Measurements from ENCODE around the gene CLIP4. TPM values are rescaled to one million over a fixed set of nuclear protein-coding genes. Genes with fewer than 3 reads are reported as not detected.

The CLIP4 gene
- polyA plus RNA-seq, 2 of the 4 experiments (the other 2 are of a cell fraction) = 51.1 to 99.1 TPM

- Histone ChIP-seq H3K4me3 (no peak overlapping the region), H3K4me1 (peaks cover 3% of the 10 kb centered on the region; the same call in 1 of the 3 replicates), H3K27ac (no peak overlapping the region), H3K9me3 (no peaks in the 10 kb centered on the region), H3K4me2 (no peak overlapping the region)
- POLR2A ChIA-PET = no interaction called here
- ATAC-seq (no peak), FAIRE-seq (no peak), DNase-seq (ENCODE audit: low read depth in 1 of 2, low spot score in 1 of 2) (no peak)
- WGBS (ENCODE audit: missing lambda C conversion rate) = 90% methylated on average over 7 of the region's 7 CpGs
- CTCF ChIA-PET = interaction anchor here (0.6 to 10.3 kb wide), 3 partner anchors 140 to 1749 kb away, joined by 3 to 69 read pairs (median 11); no protein-coding TSS in a partner anchor
- no peak for TF ChIP-seq FOSL2 (IDR thresholded peaks at IDR 0.05)
- TF ChIP-seq FOSL2 (CRISPR knock-in tag; IDR thresholded peaks at IDR 0.05) = no peak
- TF ChIP-seq CBX2 (IDR thresholded peaks at IDR 0.05; ENCODE audit: borderline replicate concordance, low read depth) = no peak
- no peak for TF ChIP-seq CHD4 (IDR thresholded peaks at IDR 0.05; ENCODE audit: borderline replicate concordance)
- no peak for TF ChIP-seq MYC (IDR thresholded peaks at IDR 0.05; ENCODE audit: borderline replicate concordance, low read length)
- TF ChIP-seq KDM5A (IDR thresholded peaks at IDR 0.05) = no peak
- no peak for TF ChIP-seq RNF2 (IDR thresholded peaks at IDR 0.05; ENCODE audit: borderline replicate concordance, low read depth)
- TF ChIP-seq HDAC2 (IDR thresholded peaks at IDR 0.05) = no peak
- no peak for TF ChIP-seq MAZ (IDR thresholded peaks at IDR 0.05; ENCODE audit: borderline replicate concordance, low read depth, low read length)
- TF ChIP-seq RFX5 (IDR thresholded peaks at IDR 0.05) = no peak
- TF ChIP-seq NR3C1 (IDR thresholded peaks at IDR 0.05) = no peak
- TF ChIP-seq BHLHE40 (IDR thresholded peaks at IDR 0.05; ENCODE audit: low read depth, low read length) = no peak
- TF ChIP-seq, protein P1, sequence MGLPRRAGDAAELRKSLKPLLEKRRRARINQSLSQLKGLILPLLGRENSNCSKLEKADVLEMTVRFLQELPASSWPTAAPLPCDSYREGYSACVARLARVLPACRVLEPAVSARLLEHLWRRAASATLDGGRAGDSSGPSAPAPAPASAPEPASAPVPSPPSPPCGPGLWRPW (IDR thresholded peaks at IDR 0.05) = no peak
- TF ChIP-seq TP53 (CRISPR knock-in tag; IDR thresholded peaks at IDR 0.05) = no peak
- TF ChIP-seq TFCP2L1 (CRISPR knock-in tag; IDR thresholded peaks at IDR 0.05) = no peak
- no peak for TF ChIP-seq ZC3H11A (IDR thresholded peaks at IDR 0.05)
- no peak for TF ChIP-seq REST (IDR thresholded peaks at IDR 0.05)
- TF ChIP-seq CTCF (IDR thresholded peaks at IDR 0.05) = no peak
- TF ChIP-seq CHD2 (IDR thresholded peaks at IDR 0.05; ENCODE audit: low read length, partially characterized antibody) = no peak
- no peak for TF ChIP-seq GATA3 (IDR thresholded peaks at IDR 0.05; ENCODE audit: borderline replicate concordance)
These were observed 78.5 kb downstream of the CLIP4 start for GRCh38 chr2:29193681-29194080.

DNA sequence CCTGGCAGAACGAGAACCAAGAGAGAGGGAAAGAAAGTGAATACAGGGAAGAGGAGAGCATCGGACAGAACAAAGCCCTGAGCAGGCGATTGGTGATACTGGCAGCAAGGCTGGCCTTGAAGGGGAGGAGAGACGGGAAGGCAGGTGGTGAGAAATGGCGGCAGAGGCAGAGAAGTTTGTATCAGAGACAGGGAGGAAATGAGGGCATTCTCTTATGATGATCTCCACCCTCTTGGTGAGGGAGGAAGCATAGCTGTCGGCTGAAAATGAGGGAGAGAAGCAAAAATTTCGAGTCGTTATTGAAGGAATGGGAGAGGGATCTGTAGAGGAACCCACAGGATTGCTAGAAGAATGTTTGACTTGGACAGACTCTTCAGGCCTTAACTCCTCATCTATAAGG lies 80.6 kb downstream of the CLIP4 start:
- no peaks in the 10 kb centered on the region for H3K9me3 ChIP-seq
- 86% methylated on average over 8 of the region's 8 CpGs for WGBS (ENCODE audit: missing lambda C conversion rate)
- FAIRE-seq (peak; percentile 54), ATAC-seq (peak in 1 of 2 experiments; percentile 10; a peak in 1 of 6 replicates), DNase-seq (ENCODE audit: low read depth in 1 of 2, low spot score in 1 of 2) (no peak)
- H3K4me1 ChIP-seq = peaks cover 3% of the 10 kb centered on the region; the same call in 1 of the 3 replicates
- no peak overlapping the region for H3K4me3 ChIP-seq
- H3K4me2 ChIP-seq = no peak overlapping the region
- no peak overlapping the region for H3K27ac ChIP-seq
- POLR2A ChIA-PET = no interaction called here
- CTCF ChIA-PET = interaction anchor here (0.5 to 10.3 kb wide), 15 partner anchors 9 to 260 kb away, joined by 3 to 69 read pairs (median 4); partner anchors contain the start of gene PCARE
- TF ChIP-seq ZFP36 (IDR thresholded peaks at IDR 0.05; ENCODE audit: borderline replicate concordance, partially characterized antibody) (no peak), EP300 (IDR thresholded peaks at IDR 0.05) (no peak), PBX3 (IDR thresholded peaks at IDR 0.05) (no peak), CEBPB (IDR thresholded peaks at IDR 0.05) (no peak), FOSB (CRISPR knock-in tag; IDR thresholded peaks at IDR 0.05) (no peak), HDAC2 (IDR thresholded peaks at IDR 0.05) (no peak), PHF8 (IDR thresholded peaks at IDR 0.05; ENCODE audit: borderline replicate concordance, low read depth) (no peak), POLR2AphosphoS2 (conservative IDR thresholded peaks at IDR 0.05; ENCODE audit: low read length) (no peak; the same call in 1 of the 2 replicates), ELK1 (IDR thresholded peaks at IDR 0.05; ENCODE audit: low read depth, low read length) (no peak), MYC (IDR thresholded peaks at IDR 0.05; ENCODE audit: borderline replicate concordance, low read length) (no peak), KDM1A (IDR thresholded peaks at IDR 0.05; ENCODE audit: low read depth) (no peak), FOXS1 (CRISPR knock-in tag; IDR thresholded peaks at IDR 0.05) (no peak), E2F6 (IDR thresholded peaks at IDR 0.05; ENCODE audit: borderline replicate concordance, low read depth) (no peak)

Data from A549 (cell line).